OCI-LY1 (cell line): ENCODE data around the gene GRID2.

Experiments
- H2AFZ ChIP-seq: fragments of 200-600 bp; sonication (generic), shearing (Covaris generic); 2 replicates; pipeline ENCODE4 v1.6.0; 2014; ENCODE audit warnings: antibody characterized with exemption, mild to moderate bottlenecking, low read length
- H3F3A ChIP-seq: fragments of 200-600 bp; sonication (generic), shearing (Covaris generic); 2 replicates; pipeline ENCODE4 v1.6.0; 2014; ENCODE audit warnings: mild to moderate bottlenecking, antibody characterized with exemption, low read length, moderate library complexity; ENCODE audit not compliant: insufficient read depth
- H3K27ac ChIP-seq: fragments of 200-600 bp; sonication (generic); 2 replicates; pipeline ENCODE4 v1.5.1; 2014; ENCODE audit warnings: low read length, mixed run types, mild to moderate bottlenecking, low read depth; ENCODE audit not compliant: poor library complexity, severe bottlenecking
- H3K27me3 ChIP-seq: fragments of 200-600 bp; sonication (generic); 2 replicates; pipeline ENCODE4 v1.6.0; 2014; ENCODE audit warnings: antibody characterized with exemption, mild to moderate bottlenecking, low read length, moderate library complexity; ENCODE audit not compliant: insufficient read depth
- H3K36me3 ChIP-seq: fragments of 200-600 bp; sonication (generic); 2 replicates; pipeline ENCODE4 v1.6.1; 2014; ENCODE audit warnings: mild to moderate bottlenecking, antibody characterized with exemption, low read length, moderate library complexity, mixed read lengths; ENCODE audit not compliant: insufficient read depth
- H3K4me1 ChIP-seq: fragments of 200-600 bp; sonication (generic); 2 replicates; pipeline ENCODE4 v1.5.1; 2014; ENCODE audit warnings: mild to moderate bottlenecking, low read length, moderate library complexity; ENCODE audit not compliant: insufficient read depth, severe bottlenecking
- H3K4me2 ChIP-seq: fragments of 200-600 bp; sonication (generic), shearing (Covaris generic); 2 replicates; pipeline ENCODE4 v1.6.1; 2014; ENCODE audit warnings: low read length
- H3K4me3 ChIP-seq: fragments of 200-600 bp; sonication (generic); 2 replicates; pipeline ENCODE4 v1.5.1; 2014; ENCODE audit warnings: low read length, low read depth, mild to moderate bottlenecking, mixed read lengths; ENCODE audit not compliant: poor library complexity, severe bottlenecking
- H3K79me2 ChIP-seq: fragments of 200-600 bp; shearing (Covaris generic); 2 replicates; pipeline ENCODE4 v1.6.1; 2016; ENCODE audit warnings: mixed run types, low read length, mixed read lengths; ENCODE audit not compliant: insufficient read depth
- H3K9ac ChIP-seq: fragments of 200-600 bp; sonication (generic), shearing (Covaris generic); 2 replicates; pipeline ENCODE4 v1.6.1; 2014; ENCODE audit warnings: mild to moderate bottlenecking, low read length, mixed read lengths
- H3K9me2 ChIP-seq: fragments of 200-600 bp; sonication (generic), shearing (Covaris generic); 2 replicates; pipeline ENCODE4 v1.6.1; 2014; ENCODE audit warnings: low read depth, mild to moderate bottlenecking, low read length, mixed read lengths
- H3K9me3 ChIP-seq: fragments of 200-600 bp; shearing (Covaris generic); 2 replicates; pipeline ENCODE4 v1.6.1; 2014; ENCODE audit warnings: low read length, mixed read lengths
- H4K20me1 ChIP-seq: fragments of 200-600 bp; sonication (generic), shearing (Covaris generic); 2 replicates; pipeline ENCODE4 v1.6.0; 2016; ENCODE audit warnings: mild to moderate bottlenecking, low read length; ENCODE audit not compliant: insufficient read depth
- EZH2 ChIP-seq: fragments of 200-600 bp; sonication (generic), shearing (Covaris generic); IDR thresholded peaks from 2 replicates; pipeline ENCODE4 v1.8.0; 2017; ENCODE audit warnings: borderline replicate concordance, mixed run types, mild to moderate bottlenecking, antibody characterized with exemption, low read length, moderate library complexity, mixed read lengths
- TF ChIP-seq, protein P1 (sequence below): fragments of 200-600 bp; sonication (generic), shearing (Covaris generic); IDR thresholded peaks from 2 replicates; pipeline ENCODE4 v1.5.1; 2017; ENCODE audit warnings: mild to moderate bottlenecking, antibody characterized with exemption, low read length, moderate library complexity, mixed read lengths

GRID2 gene

DNA sequence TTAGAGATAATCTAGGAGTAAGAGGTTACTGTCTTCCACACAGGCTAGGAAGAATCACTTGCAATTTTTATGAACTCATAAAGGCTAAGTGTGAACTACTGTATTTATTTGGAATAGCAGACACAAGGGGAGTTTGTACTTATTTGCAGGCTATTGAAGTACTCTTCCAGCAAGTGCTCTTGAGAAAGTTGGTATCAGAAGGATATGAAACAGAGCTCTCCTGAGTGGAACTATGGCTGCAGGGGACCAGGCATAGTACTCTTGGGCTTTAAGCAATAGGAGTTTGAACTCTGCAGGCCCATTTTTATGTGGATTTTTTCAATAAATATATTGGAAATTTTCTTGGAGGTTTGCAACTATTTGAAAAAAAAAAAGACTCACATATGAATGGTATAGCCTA is 768.5 kb downstream of the GRID2 start:
- 0 out of 2 replicates have a peak, but pooled peaks cover 2% of the 10 kb centered on the region for H3F3A ChIP-seq
- no peak overlapping the region for H3K9ac ChIP-seq
- no peaks in the 10 kb centered on the region for H3K27me3 ChIP-seq
- no peaks in the 10 kb centered on the region for H4K20me1 ChIP-seq
- H3K4me2 ChIP-seq, result no peak overlapping the region
- H3K4me3 ChIP-seq, result no peak overlapping the region
- H3K27ac ChIP-seq, result no peak overlapping the region
- no peaks in the 10 kb centered on the region for H3K9me3 ChIP-seq
- H2AFZ ChIP-seq, result no peak overlapping the region
- H3K9me2 ChIP-seq, result no peaks in the 10 kb centered on the region
- no peaks in the 10 kb centered on the region for H3K79me2 ChIP-seq
- no peak for TF ChIP-seq EZH2
- TF ChIP-seq, protein P1, sequence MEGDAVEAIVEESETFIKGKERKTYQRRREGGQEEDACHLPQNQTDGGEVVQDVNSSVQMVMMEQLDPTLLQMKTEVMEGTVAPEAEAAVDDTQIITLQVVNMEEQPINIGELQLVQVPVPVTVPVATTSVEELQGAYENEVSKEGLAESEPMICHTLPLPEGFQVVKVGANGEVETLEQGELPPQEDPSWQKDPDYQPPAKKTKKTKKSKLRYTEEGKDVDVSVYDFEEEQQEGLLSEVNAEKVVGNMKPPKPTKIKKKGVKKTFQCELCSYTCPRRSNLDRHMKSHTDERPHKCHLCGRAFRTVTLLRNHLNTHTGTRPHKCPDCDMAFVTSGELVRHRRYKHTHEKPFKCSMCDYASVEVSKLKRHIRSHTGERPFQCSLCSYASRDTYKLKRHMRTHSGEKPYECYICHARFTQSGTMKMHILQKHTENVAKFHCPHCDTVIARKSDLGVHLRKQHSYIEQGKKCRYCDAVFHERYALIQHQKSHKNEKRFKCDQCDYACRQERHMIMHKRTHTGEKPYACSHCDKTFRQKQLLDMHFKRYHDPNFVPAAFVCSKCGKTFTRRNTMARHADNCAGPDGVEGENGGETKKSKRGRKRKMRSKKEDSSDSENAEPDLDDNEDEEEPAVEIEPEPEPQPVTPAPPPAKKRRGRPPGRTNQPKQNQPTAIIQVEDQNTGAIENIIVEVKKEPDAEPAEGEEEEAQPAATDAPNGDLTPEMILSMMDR, result no peak
- H3K4me1 ChIP-seq, result no peaks in the 10 kb centered on the region
- no peaks in the 10 kb centered on the region for H3K36me3 ChIP-seq

DNA sequence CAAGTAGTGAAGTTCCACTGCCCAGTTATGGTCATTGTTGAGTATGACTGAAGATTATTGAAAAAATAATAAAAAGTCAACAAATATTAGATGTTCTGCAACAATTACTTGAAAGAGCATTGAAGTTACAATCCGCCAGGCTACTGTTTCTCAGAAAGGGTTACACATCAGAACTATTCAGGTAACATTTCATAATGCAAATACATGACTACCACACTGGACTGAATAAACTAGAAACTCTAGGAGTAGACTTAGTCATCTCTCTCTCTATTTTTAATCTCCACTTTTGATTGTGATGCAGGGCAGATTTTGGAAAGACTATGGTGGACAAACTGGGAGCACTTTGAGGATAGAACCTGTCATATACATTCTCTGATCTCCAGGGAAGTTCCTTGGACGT is 776.5 kb downstream of the GRID2 start:
- Histone ChIP-seq H2AFZ (no peak overlapping the region), H3K9me3 (no peaks in the 10 kb centered on the region), H3K4me3 (no peak overlapping the region), H3K79me2 (no peaks in the 10 kb centered on the region), H3K27ac (no peak overlapping the region), H3K27me3 (no peaks in the 10 kb centered on the region), H3K9ac (no peak overlapping the region), H3K9me2 (no peaks in the 10 kb centered on the region), H3K4me1 (no peaks in the 10 kb centered on the region), H3F3A (0 out of 2 replicates have a peak, but pooled peaks cover 2% of the 10 kb centered on the region), H3K4me2 (no peak overlapping the region), H4K20me1 (no peaks in the 10 kb centered on the region), H3K36me3 (no peaks in the 10 kb centered on the region)
- TF ChIP-seq, protein P1, result no peak
- no peak for TF ChIP-seq EZH2

DNA sequence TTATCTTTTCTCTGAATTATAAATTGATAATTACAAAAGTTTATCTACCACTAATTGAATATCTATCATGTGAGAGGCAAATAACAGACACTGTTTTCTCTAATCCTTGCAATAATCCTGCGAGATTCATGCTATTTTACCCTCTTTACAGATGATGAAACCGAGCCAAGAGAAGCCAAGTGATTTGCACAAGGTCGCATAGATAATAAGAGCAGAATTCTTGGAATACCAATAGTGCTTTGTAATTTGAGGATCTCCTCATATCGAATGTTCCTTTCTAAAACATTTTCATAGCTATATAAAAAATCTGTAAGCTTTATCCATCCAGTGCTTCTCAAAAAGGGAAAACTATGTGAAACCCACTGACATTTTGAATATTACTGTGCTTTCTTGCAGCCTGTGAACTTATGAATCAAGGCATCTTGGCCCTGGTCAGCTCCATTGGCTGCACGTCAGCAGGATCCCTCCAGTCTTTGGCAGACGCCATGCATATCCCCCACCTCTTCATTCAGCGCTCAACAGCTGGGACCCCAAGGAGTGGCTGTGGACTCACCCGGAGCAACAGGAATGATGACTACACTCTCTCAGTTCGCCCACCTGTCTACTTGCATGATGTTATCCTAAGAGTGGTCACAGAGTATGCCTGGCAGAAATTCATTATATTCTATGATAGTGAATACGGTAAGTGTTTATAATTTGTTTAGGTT is 781.0 kb downstream of the GRID2 start:
- no peaks in the 10 kb centered on the region for H3K9me2 ChIP-seq
- no peaks in the 10 kb centered on the region for H4K20me1 ChIP-seq
- no peaks in the 10 kb centered on the region for H3K36me3 ChIP-seq
- no peak overlapping the region for H3K9ac ChIP-seq
- H3K79me2 ChIP-seq, result no peaks in the 10 kb centered on the region
- no peak overlapping the region for H3K27ac ChIP-seq
- no peaks in the 10 kb centered on the region for H3K4me1 ChIP-seq
- TF ChIP-seq EZH2, result no peak
- TF ChIP-seq, protein P1, result no peak
- no peak overlapping the region for H2AFZ ChIP-seq
- no peaks in the 10 kb centered on the region for H3F3A ChIP-seq
- H3K9me3 ChIP-seq, result no peaks in the 10 kb centered on the region
- no peak overlapping the region for H3K4me2 ChIP-seq
- no peak overlapping the region for H3K4me3 ChIP-seq
- H3K27me3 ChIP-seq, result no peaks in the 10 kb centered on the region
